Hepatocyte (in vitro differentiated cells): Measurements from ENCODE around the gene PRKCA. TPM values are rescaled to one million over a fixed set of nuclear protein-coding genes. Genes with fewer than 3 reads are reported as not detected.

Source experiments
- DNase-seq: peaks from one replicate; pipeline ENCODE4 v3.0.0-alpha.2; 2016; ENCODE audit warnings: low spot score
- H2AFZ ChIP-seq: fragments of 200-600 bp; sonication (generic); 2 replicates; pipeline ENCODE4 v1.6.0; 2016; ENCODE audit warnings: antibody characterized with exemption, mild to moderate bottlenecking
- H3K27ac ChIP-seq: fragments of 200-600 bp; sonication (generic); 2 replicates; pipeline ENCODE4 v1.5.1; 2016; ENCODE audit warnings: mild to moderate bottlenecking
- H3K27me3 ChIP-seq: fragments of 200-600 bp; sonication (generic); 2 replicates; pipeline ENCODE4 v1.6.1; 2016
- H3K36me3 ChIP-seq: fragments of 200-600 bp; sonication (generic); replicated peaks from 2 replicates; pipeline ENCODE4 v1.5.1; 2016; ENCODE audit warnings: low read depth; ENCODE audit not compliant: insufficient read depth
- H3K4me1 ChIP-seq: fragments of 200-600 bp; sonication (generic); 2 replicates; pipeline ENCODE4 v1.5.1; 2016; ENCODE audit warnings: mild to moderate bottlenecking, moderate library complexity; ENCODE audit not compliant: insufficient read depth
- H3K4me2 ChIP-seq: fragments of 200-600 bp; sonication (generic); 2 replicates; pipeline ENCODE4 v1.6.0; 2016
- H3K4me3 ChIP-seq: fragments of 200-600 bp; sonication (generic); 2 replicates; pipeline ENCODE4 v1.5.1; 2016; ENCODE audit warnings: mild to moderate bottlenecking
- H3K79me2 ChIP-seq: fragments of 200-600 bp; sonication (generic); 2 replicates; pipeline ENCODE4 v1.6.0; 2017; ENCODE audit warnings: mild to moderate bottlenecking
- H3K9me2 ChIP-seq: fragments of 200-600 bp; sonication (generic); replicated peaks from 2 replicates; pipeline ENCODE4 v1.6.0; 2017; ENCODE audit warnings: mild to moderate bottlenecking; ENCODE audit not compliant: insufficient read depth
- H3K9me3 ChIP-seq: fragments of 200-600 bp; sonication (generic); 2 replicates; pipeline ENCODE4 v1.5.1; 2016; ENCODE audit warnings: low read depth, mild to moderate bottlenecking
- H4K20me1 ChIP-seq: fragments of 200-600 bp; sonication (generic); 2 replicates; pipeline ENCODE4 v1.6.0; 2016; ENCODE audit warnings: mild to moderate bottlenecking; ENCODE audit not compliant: insufficient read depth, poor library complexity, severe bottlenecking
- CTCF ChIP-seq: fragments of 200-600 bp; sonication (generic); IDR thresholded peaks from 2 replicates; pipeline ENCODE4 v1.5.1; 2016; ENCODE audit warnings: antibody characterized with exemption, mild to moderate bottlenecking; ENCODE audit not compliant: poor library complexity
- EZH2 ChIP-seq: fragments of 200-600 bp; sonication (generic); IDR thresholded peaks from 2 replicates; pipeline ENCODE4 v1.6.1; 2016; ENCODE audit warnings: antibody characterized with exemption, mild to moderate bottlenecking, borderline replicate concordance
- EZH2phosphoT487 ChIP-seq: fragments of 200-600 bp; sonication (generic); IDR thresholded peaks from one replicate; pipeline ENCODE4 v1.6.1; 2018; ENCODE audit warnings: antibody characterized with exemption, mild to moderate bottlenecking, low read depth, moderate library complexity; ENCODE audit not compliant: unreplicated experiment, severe bottlenecking
- WGBS: methylation state at CpG from one replicate; pipeline ENCODE4 v1.1.6; 2016; ENCODE audit warnings: low lambda C conversion rate; ENCODE audit errors: missing lambda C conversion rate; 5-methylcytosine and 5-hydroxymethylcytosine counted together
- polyA plus RNA-seq: library from polyadenylated mRNA; unstranded; fragments of >200 nt; fragmentation: Nextera tagmentation; extraction: Ambion mirVana; gene quantifications from 2 replicates; pipeline ENCODE4 v1.2.1, GENCODE V29; 2016
- total RNA-seq: library from RNA; depleted of rRNA; stranded (reverse); fragments of >200 nt; gene quantifications from 2 replicates; pipeline ENCODE4 v1.2.3, GENCODE V29; 2014

PRKCA gene
- total and polyA plus RNA-seq, 2 experiments from 2014 or later: 5.9 to 18.5 TPM

DNA sequence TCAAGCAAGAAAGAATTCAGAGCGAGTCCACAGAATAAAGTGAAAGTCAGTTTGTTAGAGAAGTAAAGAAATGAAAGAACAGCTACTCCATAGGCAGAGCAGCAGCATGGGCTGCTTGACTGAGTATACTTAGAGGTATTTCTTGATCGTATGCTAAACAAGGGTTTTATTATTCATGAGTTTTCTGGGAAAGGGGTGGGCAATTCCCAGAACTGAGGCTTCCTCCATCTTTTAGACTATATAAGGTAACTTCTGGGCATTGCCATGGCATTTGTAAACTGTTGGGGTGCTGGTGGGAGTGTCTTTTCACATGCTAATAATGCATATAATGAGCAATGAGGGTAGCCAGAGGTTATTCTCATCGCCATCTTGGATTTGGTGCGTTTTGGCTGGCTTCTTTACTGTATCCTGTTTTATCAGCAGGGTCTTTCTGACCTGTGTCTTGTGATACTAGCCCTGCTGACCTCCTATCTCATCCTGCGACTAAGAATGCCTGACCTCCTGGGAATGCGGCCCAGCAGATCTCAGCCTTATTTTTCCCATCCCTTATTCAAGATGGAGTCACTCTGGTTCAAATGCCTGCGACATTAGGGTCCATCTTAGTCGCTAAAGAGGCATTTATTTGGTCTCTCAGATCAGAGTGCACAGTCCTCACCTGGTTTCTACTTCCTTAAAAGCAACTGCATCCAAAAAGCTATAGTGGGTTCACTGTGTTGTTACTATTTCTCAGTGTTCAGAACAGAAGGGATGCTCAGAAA is 432.0 kb downstream of the PRKCA start:
- no peaks in the 10 kb centered on the region for H3K4me1 ChIP-seq
- no peak overlapping the region for H3K27ac ChIP-seq
- TF ChIP-seq EZH2phosphoT487: no peak
- no peak for TF ChIP-seq EZH2
- no peak for TF ChIP-seq CTCF
- no peaks in the 10 kb centered on the region for H4K20me1 ChIP-seq
- no peaks in the 10 kb centered on the region for H3K9me2 ChIP-seq
- DNase-seq: no peak
- no peaks in the 10 kb centered on the region for H3K27me3 ChIP-seq
- H3K4me3 ChIP-seq: no peak overlapping the region
- no peak overlapping the region for H3K4me2 ChIP-seq
- H3K79me2 ChIP-seq: no peaks in the 10 kb centered on the region
- 94% methylated on average over 8 of the region's 8 CpGs for WGBS
- no peaks in the 10 kb centered on the region for H3K9me3 ChIP-seq
- H3K36me3 ChIP-seq: no peaks in the 10 kb centered on the region
- no peak overlapping the region for H2AFZ ChIP-seq

- Histone ChIP-seq H2AFZ (no peak overlapping the region), H3K27me3 (no peaks in the 10 kb centered on the region), H3K36me3 (no peaks in the 10 kb centered on the region), H3K4me2 (no peak overlapping the region), H3K4me1 (no peaks in the 10 kb centered on the region), H4K20me1 (no peaks in the 10 kb centered on the region), H3K9me3 (no peaks in the 10 kb centered on the region), H3K79me2 (no peaks in the 10 kb centered on the region), H3K4me3 (no peak overlapping the region), H3K27ac (no peak overlapping the region), H3K9me2 (no peaks in the 10 kb centered on the region)
- DNase-seq: peak; percentile 24
- TF ChIP-seq EZH2phosphoT487 (no peak), CTCF (peak; percentile 29), EZH2 (no peak)
- 43% methylated on average over 12 of the region's 12 CpGs for WGBS
Observed at GRCh38 chr17:66737524-66737923, 435.1 kb downstream of the PRKCA start.

GRCh38 chr17:66738301-66738700 is 435.9 kb downstream of the PRKCA start:
- Histone ChIP-seq H3K79me2 (no peaks in the 10 kb centered on the region), H4K20me1 (no peaks in the 10 kb centered on the region), H3K27me3 (no peaks in the 10 kb centered on the region), H2AFZ (no peak overlapping the region), H3K27ac (no peak overlapping the region), H3K4me1 (no peaks in the 10 kb centered on the region), H3K9me2 (no peaks in the 10 kb centered on the region), H3K9me3 (no peaks in the 10 kb centered on the region), H3K36me3 (no peaks in the 10 kb centered on the region), H3K4me2 (no peak overlapping the region), H3K4me3 (no peak overlapping the region)
- 90% methylated on average over 4 of the region's 4 CpGs for WGBS
- no peak for DNase-seq
- TF ChIP-seq EZH2phosphoT487 (no peak), CTCF (no peak), EZH2 (no peak)
